SKM-1 treated with dmso at 0.1 percent for 144 hours (cell line): ENCODE data around the gene CD164L2.
"Not testable (repeated sequence)": the region's sequence is repeated elsewhere in the genome, so short reads cannot be mapped to it uniquely, and the experiment has no call there.

ENCODE experiments used
- DNase-seq: peaks from one replicate; lab custom pipeline; 2025; ENCODE audit not compliant: unreplicated experiment; lab: John Stamatoyannopoulos, UW

Gene CD164L2

DNA sequence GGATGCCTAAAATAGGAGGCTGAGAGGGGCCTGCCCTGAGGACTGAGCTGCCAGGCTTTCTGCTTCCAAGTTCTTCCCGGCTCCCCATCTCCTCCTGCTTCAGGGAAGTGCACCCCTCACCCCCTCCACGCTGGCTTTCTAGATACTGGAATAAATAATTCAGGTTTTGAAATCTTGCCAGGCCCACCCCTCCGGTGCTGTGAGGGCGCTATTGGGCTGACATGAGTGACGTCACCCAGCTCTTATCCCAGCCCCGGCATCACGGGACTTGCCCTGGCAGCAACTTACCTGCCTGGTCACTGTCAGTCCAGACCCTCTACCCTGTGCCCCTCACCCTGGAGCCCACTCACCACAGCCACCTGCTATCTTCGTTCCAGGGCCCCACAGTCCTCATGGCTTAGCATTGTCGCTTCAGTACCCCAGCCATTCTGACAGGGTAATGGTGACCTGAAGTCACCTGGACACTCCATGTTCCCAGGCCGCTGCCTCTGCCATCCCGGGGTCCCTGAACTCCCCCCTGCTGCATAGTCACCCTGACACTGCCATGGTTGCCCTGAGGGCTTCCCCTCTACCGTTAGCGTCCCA lies 8.5 kb upstream of the CD164L2 start:
- no peak for DNase-seq

DNA sequence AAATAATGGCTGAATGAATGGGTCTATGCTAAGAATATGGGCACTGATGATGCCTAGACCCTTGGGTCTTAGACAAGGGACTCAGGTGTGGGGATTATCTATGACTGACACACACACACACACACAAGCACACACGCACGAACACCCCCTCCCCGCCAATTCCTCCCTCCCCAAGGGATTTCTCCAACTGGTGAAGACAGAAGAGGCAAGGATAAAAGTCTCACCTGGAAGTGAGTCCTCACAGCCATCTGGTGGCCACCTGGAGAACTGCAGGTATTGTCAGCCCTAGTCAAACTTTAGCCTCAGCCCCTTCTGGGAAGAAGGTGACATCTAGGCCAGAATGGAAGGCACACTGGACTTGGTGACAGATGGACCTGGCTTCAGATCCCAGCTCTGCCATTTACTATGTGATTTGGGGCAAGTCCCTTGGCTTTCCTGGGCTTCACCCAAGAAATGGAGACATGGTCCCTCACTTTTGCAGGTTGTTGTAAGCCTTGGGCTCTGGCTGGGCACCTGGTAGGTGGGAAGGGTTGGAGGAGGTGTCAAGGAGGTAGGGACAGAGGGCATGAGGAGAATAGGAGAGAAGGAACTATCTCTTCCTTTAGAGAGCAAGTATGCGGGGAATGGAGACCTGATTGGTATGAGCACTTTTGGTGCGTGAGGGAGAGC lies 5.3 kb upstream of the CD164L2 start:
- peak; percentile 39 for DNase-seq

DNA sequence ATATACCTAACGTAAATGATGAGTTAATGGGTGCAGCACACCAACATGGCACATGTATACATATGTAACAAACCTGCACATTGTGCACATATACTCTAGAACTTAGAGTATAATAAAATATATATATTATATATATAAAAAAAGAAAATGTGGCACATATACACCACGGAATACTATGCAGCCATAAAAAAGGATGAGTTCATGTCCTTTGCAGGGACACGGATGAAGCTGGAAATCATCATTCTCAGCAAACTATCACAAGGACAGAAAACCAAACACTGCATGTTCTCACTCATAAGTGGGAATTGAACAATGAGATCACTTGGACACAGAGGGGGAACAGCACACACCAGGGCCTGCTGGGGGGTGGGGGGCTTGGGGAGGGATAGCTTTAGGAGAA lies 1.7 kb upstream of the CD164L2 start:
- not testable (repeated sequence) for DNase-seq

DNA sequence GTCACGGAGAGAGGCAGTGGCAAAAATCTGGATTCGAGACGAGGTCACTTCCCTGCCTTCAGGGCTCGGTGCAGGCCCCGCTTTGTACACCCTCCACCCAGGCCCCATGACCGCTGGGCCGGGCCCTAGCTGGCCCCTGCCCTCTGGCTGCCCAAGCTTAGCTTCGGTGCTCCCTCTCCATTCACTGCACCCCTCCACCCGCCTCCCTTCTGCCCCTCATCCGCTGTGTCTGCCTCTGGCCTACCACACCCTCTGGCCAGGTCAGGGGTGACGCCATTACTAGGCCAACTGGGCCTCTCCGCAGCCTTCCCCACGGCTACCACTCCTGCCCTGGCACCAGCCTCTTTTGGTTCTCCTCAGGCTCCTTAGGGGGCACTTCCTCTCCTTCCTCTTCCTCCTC lies 528 bp upstream of the CD164L2 start:
- no peak for DNase-seq

DNA sequence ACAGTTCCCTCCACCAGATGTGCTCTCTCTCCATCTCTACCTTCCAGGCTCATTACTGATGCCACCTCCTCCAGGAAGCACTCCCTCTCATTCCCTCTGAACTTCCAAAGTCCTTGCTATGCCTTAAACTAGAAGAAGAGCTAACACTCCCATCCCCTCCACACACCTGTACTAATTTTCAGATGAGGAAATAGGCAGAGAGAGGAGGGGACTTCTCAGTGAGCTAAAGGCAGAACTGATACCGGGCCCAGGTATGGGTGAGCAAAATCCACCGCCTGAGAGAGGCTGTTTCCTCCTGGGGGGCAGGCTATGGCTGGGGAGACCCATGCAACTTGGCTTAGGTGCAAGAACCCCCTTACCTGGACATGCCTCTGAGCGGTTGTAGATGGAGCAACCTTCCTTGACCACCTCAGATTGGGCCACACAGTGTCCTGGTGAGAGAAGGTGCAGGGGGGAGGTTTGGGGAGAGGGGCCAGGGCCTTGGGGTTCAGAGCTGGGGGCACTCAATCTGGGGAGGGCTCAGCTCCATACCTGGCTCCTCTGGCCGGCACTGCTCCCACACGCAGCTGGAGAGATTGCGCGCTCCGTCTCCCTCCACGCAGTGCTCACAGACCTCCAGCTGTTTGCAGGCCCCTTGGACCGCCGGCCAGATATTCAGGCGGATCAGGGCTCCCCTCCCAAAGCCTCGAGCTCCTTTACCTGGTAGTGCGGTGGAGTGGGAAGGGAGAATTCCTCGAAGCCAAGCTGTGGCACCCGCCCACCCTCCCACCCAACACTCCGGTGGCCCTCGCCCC lies 967 bp downstream of the CD164L2 start:
- DNase-seq: no peak

DNA sequence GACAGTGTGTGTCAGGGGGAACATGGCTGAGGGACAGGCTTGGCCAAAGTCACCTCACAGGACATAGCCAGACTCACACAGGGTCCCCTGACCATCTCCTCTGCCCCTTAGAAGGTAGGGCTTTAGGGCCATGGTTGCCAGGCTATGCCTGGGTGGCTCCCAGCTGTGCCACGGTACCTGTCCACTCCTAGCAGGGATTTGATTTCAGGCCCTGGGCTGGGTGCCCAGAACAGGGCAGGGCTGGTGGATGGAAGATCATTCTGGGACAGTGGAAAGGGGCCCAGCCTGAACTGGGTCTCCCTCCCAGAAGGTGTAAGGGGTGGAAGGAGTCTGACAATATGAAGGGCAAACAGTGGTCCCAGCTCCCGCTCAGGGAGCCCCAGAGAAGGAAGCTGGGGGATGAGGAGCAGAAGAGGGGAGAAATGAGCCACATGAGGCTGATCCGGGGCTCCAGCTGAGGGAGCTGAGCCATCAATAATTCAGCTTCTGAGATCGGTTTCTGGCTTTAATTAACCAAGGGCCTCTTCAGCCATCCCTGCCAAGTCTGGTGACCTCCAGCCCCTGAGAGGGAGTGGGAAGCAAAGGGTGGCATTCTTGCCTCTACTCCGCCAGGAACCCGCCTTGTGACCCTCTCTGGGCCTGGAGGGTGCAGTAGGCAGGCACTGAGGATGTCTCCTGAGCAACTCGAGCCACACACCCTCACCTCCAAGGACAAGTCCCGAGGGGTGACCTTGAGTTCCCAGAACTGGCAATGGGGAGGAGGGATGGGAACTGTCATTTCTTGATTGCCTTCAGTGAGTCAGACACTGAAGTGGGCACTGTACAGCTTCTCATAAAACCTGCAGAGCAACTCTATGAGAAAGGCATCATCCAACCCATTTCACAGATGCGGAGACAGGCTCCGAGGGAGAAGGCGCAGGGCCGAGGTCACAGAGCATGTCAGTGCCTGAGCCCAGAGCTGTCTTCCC lies 2.1 kb downstream of the CD164L2 start:
- DNase-seq: no peak

DNA sequence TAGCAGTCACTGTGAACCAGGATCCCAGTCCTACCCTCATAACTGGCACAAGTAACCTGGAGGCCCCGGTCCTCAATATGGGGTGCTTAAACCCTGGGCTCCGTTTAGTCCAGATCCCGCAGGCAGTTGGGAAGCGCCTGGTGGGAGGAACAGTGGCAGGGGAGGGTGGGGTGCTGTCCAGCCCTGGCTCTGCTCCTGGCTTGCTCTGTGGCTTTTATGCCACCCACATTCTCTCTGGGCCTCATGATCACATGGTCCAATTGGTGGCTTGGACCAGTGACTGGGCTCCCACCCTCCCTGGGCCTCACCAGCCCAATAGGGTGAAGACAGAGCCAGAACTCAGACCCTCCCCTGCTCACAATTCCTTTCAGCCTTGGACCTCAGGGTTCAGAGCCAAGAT lies 2.9 kb downstream of the CD164L2 start:
- no peak for DNase-seq

DNA sequence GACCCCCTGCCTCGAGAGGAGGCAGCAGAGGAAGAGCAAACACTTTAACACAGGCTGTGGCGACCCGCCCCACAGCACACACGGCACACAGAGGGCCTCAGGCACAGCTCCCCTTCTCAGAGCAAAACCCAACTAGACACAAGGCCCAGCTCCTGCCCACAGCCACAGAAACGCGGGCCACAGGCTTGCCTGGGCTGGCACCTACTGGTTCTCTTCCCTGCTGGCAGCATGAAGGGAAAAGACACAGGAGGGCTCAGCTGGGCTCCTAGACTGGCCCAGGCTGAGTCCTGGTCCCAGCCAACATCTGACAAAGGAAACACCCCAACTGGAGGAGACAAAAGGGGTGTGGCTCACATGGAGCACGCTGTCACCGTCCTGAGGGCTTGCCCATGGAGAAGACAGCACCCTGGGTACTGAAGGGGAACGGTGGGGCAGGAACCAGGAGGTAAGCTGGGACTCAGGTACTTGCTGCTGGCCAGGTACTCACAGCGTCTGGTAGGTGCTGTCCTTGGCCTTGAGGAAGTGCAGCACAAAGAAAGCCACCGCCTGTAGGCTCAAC lies 3.5 kb downstream of the CD164L2 start:
- DNase-seq: no peak

DNA sequence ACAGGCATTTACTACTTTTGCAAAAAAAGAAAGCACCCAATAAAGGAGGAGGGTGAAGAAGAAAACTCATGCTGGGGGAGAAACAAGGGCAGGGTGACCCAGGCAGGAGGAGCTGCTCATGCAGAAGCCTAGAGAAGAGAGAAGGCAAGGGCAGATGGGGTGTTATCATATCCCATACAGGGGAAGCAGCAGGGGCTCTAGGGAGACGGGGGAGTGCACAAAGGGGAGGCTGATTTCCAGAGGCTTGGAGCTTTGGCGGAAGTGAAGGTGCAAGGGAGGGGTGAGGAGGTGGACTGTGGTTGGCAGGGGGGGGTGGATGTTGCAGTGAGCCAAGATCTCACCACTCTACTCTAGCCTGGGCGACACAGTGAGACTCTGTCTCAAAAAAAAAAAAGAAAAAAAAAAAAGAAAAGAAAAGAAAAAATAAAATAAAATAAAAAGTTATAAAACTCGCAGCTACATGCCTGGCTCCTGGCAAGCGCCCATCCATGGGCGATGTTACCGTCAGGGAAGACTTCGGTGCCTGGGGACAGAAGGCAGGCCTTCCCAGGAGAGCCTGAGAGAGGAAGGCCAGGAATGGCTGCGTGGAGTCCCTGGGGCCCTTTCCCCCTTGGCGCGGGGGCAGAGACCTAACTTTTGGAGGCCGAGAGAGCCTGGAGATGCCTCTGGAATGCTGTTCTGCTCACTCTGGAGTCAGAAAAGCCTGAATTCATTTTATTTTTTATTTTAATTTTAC lies 5.2 kb downstream of the CD164L2 start:
- DNase-seq: no peak

DNA sequence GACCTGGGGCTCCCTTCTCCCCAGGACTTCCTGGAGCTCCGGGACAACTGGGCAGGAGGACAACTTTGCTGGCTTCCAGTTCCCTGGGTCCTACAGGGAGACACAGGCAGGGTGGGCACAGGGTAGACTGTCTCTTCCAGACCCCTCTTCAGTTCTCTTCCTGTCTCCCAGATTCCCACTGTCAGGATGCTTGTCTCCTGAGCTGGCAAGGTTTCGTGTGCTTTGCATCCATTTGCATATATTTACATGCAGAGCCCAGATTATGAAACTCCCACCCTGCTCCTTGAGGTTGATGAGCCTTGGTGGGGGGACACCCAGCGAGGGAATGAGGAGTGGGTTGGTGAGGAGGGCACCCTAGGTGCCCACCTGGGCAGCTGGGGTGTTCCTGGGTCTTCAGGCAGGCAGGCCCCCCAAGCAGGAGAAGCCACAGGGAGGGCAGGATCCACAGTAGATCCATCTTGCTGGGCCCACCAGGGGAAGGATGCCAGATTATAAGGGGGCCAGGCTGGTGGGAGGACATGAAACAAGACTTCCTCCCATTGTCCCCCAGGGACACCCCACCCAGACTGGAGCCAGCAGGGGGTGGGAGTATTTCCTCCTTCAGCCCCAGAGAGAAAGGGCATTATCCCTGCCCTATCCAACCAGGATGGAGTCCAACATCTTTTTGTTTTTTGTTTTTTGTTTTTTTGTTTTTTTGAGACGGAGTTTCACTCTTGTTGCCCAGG lies 8.6 kb downstream of the CD164L2 start, which contains the start of gene FCN3:
TSS of gene FCN3 (minus strand) at position 463 of the 725 bp plus-strand sequence. CDS start at position 457, 6 bp downstream.
- DNase-seq: no peak

DNA sequence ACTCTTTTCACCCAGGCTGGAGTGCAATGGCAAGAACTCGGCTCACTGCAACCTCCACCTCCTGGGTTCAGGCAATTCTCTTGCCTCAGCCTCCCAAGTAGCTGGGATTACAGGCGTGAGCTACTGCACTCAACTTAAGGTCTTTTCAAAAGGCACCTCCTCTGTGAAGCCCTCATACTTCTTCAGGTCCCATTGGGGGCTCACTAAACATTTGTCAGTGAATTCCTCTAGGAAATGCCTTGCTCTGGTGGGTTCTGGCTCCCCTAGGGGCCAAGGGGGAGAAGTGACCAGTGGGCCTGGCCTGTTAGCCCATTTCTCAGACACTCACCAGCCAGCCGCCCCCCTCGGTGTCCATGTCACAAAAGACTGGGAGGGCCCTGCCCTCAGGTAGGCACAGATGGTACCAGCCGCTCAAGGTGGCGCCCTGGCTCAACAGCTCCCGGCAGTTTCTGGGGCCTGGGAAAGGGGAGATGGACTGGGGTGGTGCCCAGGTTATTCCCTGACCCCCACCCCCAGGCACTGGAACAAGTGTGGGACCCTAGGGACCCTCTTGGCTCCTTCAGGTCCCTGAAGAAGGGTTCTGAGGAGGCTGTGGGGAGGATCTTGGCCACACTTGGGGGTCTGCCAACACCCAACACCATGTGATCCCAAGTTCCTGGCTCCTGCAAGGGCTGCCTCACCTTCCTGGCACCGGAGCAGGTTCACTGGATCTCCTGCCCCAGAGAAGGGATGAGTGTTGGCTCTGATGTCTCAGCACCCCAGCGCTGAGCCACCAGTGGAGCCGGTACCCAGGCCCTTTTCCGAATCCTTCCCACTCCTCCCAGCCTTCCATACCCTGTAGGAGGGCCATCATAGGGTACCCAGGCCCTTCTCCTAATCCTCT lies 10.1 kb downstream of the CD164L2 start:
- no peak for DNase-seq

DNA sequence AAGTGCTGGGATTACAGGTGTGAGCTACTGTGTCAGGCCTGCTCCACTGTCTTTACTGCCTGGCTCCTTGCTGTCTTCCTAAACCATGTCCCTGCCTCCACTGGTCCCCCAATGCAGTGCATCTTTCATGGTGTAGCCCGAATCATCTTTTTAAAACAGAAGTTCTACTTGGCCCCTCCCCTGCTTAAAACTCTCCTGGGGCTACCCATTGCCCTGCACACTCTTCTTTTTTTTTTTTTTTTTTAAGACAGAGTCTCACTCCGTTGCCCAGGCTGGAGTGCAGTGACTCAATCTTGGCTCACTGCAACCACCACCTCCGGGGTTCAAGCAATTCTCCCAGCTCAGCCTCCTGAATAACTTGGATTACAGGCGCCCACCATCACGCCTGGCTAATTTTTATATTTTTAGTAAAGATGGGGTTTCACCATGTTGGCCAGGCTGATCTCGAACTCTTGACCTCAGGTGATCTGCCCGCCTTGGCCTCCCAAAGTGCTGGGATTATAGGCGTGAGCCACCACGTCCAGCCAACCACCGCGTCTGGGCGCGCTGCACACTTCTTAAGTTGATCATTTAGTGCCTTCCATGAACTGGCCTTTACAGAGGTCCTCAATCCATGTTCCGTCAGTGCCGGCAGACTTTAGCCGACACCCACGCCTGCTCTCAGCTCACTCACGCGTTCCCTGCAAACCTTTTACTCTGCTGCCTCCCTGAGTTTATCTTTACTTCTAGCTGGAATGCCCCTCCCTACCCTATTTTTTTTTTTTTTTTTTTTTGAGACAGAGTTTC lies 10.9 kb downstream of the CD164L2 start:
- no peak for DNase-seq

DNA sequence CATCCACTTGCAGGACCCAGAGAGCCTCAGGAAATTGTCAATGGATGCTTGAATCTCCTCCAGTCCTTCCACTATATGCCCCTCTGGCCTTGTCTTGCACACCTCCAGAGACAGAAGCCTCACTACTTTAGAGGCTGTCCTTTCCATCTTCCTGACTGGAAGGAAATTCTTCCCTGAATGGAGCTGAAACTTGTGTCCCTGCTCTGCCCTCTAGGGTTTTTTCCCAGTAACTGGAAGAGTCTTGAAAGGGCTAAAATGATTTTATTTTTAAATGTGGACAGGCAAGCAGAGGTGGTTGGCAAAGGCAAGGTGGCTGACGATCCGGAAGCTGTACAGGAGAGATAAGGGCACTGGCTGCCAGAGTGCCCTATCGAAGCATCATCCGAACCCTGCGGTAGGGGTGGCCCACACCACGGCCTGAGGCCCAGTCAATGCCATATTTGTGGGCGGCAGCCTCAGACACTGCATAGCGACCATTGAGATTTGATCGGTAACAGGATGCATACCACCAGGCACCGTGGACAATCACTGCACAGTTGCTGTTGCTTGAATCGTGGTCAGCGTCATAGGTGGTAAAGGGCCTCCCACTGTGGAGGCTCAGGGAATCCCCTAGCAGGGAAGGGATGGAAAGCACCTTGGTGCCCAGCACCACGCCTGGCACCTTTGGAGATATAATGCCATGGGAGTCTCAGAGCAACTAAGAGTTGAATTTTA lies 14.1 kb downstream of the CD164L2 start:
- no peak for DNase-seq

DNA sequence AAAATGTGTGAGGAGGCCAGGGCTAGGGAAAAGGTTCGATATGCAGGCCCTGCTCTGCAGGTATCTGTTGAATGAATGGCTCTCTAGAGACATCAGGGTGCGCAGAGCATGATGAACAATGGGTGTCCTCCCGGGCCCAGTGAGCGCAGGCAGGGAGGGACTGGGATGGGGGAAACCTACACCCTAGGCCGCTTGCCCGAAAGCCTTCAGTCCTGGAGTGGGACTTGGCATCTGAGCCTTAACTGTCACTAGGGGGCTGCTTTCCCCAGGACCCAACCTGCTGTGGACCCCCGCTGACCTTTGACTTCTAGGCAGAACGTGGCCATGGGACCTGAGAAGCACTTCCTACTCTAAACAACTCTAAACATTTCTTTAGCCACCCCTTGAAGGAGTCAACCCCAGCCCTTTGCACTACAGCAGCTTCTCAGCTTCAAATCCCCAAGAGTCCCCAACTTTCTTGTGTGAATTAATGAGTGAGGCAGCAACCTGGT lies 15.9 kb downstream of the CD164L2 start:
- DNase-seq: no peak

DNA sequence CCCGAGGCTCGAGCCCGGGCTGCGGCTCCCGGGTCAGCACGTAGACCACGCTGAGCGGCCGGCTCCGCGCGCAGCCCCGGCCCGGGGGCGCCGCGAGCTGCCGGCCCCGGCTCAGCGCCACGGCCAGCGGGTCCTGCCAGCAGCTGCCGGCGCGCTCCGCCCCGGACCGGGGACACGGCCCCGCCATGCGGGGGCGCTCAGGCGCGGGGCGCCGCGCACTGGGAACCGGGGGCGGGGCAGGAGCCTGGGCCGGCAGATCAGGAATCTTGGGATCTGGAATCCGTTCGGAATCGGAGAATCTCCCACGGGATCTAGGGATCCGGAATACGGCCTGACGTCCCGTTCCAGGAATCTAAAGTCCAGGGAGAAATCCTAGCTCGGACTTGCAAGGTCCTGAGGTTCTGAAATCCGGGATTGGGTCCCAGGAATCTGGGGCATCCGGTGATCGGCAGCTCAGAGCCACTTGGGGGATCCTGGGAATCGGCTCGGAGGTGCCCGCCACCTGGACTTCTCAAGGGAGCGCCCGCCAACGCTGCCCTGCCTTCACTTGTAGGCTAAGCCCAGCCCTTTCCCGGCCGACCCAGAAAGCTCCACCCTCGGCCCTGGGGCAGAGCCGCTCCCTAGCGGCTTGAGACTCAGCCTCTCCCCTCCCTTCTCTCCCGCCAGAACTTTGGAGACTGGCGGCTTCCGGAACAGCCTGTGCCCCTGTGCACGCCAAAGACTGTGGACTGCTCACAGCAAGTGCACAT lies 16.5 kb downstream of the CD164L2 start, which contains the start of gene MAP3K6:
TSS of gene MAP3K6 (minus strand) at position 551 of the 749 bp plus-strand sequence. CDS start at position 187, 364 bp downstream.
- peak; percentile 21 for DNase-seq

DNA sequence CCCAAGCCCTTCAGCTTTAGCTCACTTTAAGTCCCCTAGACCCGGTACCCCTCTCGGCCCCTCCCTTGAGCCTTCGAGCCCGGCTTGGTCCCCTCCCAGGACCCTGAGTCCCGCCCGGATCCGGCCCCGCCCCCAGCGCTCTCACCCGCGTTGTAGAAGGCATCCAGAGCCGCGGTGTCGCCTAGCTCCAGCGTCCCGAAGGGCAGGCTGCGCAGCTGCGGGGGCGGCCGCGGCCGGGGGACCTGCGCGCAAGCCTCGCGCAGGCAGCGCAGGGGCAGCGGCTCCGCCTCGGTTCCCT lies 17.1 kb downstream of the CD164L2 start:
- DNase-seq: no peak
